ENCODE measurements around the gene IBA57.

Gene IBA57

DNA sequence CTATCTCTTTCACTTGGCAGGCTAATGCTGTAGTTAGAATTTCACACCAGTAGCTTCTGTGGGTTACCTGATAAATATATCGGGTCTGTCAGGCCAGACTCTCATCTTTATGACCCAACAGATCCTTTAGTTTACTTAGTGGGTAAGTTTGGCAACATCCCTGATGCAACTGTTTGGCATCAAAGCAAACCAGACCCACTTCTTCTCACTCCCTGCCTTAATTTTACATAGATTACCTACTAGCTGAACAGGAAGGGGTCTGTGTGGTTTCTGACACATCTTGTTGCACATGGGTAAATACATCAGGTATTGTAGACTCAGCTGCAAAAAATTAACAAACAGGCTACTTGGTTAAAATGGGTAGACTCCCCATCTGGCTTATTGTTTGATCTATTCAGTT lies 28.7 kb upstream of the IBA57 start:
- peaks cover 39% of the 10 kb centered on the region for H3K4me1 ChIP-seq
- H3K4me2 ChIP-seq = peak overlapping the region; percentile 91
- no peak for TF ChIP-seq Cebpa-rat (IDR thresholded peaks at IDR 0.05)
- no peak overlapping the region for H3K27ac ChIP-seq
- no peaks in the 10 kb centered on the region for H3K27me3 ChIP-seq
- no peak overlapping the region for H3K9ac ChIP-seq
- no peaks in the 10 kb centered on the region for H3K9me3 ChIP-seq
- H3K36me3 ChIP-seq = no peaks in the 10 kb centered on the region
- H3K4me3 ChIP-seq = no peak overlapping the region
- peaks cover 18% of the 10 kb centered on the region for H4K20me1 ChIP-seq

DNA sequence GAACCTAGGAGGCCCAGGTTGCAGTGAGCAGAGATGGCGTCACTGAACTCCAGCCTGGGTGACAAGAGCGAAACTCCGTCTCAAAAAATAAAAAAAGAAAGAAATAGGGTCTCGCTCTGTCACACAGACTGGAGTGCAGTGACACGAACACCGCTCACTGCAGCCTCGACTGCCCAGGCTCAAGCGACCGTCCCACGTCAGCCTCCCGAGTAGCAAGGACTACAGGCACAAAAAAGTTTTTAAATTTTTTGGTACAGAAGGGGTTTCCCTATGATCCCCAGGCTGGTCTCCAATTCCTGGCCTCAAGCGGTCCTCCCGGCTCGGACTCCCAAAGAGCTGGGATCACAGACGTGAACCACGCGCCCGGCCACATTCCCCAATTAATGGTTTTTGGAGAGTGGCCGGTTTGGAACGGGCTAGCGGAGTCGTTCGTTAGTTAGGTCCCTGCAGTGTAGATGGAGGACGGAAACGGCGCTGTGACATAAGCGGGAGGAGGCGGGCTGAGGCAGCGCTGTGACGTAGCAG lies 26.1 kb upstream of the IBA57 start:
- Histone ChIP-seq H4K20me1 (peaks cover 43% of the 10 kb centered on the region), H3K27me3 (no peaks in the 10 kb centered on the region), H3K9ac (peak overlapping the region; percentile 66), H3K27ac (peak overlapping the region; percentile 90), H3K4me2 (peak overlapping the region; percentile 91), H3K36me3 (no peaks in the 10 kb centered on the region), H3K4me3 (peak overlapping the region; percentile 94), H3K9me3 (no peaks in the 10 kb centered on the region), H3K4me1 (peaks cover 65% of the 10 kb centered on the region)
- no peak for TF ChIP-seq Cebpa-rat (IDR thresholded peaks at IDR 0.05)

DNA sequence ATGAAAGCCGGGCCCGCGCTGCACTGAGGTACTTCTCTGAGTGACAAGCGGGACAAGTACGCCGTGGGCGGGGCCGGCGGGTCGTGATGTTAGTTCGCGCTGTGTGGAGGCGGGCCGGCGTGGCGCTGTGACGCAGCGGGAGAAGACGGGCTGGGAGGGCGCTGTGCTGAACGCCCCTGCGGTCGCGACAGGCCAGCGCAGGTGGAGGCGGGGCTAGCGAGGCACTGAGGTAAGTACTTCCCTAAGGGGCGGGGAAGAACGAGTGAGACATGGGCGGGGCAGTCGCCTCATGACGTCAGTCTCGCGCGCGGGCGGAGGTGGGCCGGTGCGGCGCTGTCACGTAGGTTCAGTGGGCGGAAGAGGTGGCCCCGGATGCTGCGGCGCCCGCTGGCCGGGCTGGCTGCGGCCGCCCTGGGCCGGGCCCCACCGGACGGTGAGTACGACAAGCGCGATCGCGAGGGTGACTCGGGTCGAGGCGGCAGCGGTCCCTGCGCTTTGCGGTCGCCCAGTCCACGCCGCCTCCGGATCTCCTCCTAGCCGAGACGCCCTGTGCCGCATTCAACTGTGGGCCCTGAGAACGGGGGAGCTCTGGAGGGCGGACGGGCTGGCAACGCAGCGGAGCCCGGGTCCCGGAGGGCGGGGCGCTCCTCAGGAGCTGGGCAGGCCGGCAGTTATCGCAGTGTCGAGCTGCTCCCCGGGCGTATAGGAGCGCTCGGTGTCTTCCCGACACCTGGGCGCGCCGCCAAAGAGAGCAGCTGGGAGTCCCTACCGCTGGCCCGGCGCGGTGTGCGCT lies 25.5 kb upstream of the IBA57 start, which contains the start of gene GUK1:
Gene GUK1 (plus strand): TSS at position 349 of the 793 bp plus-strand sequence. CDS start 24 bp downstream, at position 373.
- Histone ChIP-seq H4K20me1 (peaks cover 50% of the 10 kb centered on the region), H3K4me3 (peak within 1 kb of the TSS; percentile 94), H3K4me1 (peaks cover 71% of the 10 kb centered on the region), H3K9me3 (no peaks in the 10 kb centered on the region), H3K4me2 (peak within 1 kb of the TSS; percentile 91), H3K36me3 (peaks cover 3% of the 10 kb centered on the region), H3K27me3 (no peaks in the 10 kb centered on the region), H3K9ac (peak within 1 kb of the TSS; percentile 90), H3K27ac (peak within 1 kb of the TSS; percentile 90)
- TF ChIP-seq Cebpa-rat (IDR thresholded peaks at IDR 0.05) = no peak

DNA sequence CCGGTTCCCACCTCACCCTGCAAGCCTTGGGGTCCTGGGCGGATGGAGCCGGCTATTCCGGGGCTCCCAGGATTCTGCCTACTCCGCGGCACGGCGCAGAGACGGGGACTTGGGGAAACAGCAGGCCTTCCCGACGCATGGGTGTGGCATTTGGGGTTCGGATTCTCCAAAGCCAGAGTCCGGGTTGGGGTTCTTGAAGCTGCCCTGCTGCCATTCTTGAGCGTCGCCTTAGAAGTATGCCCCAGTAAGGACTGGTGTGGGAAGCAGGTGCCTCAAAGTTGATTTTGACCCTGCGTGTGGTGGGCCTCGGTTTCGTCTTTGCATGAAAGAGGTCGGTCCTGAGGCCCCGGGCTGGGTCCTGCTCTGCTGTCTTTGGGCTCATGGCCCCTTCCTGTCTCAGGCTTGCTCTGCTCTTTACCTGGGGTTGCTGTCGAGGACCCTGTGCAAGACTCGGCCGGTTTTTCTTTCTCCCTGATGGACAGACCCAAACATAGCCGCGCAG lies 24.8 kb upstream of the IBA57 start:
- Histone ChIP-seq H3K36me3 (peaks cover 10% of the 10 kb centered on the region), H3K4me1 (peaks cover 78% of the 10 kb centered on the region), H3K9me3 (no peaks in the 10 kb centered on the region), H3K27ac (peak overlapping the region; percentile 90), H3K4me2 (peak overlapping the region; percentile 91), H3K27me3 (no peaks in the 10 kb centered on the region), H3K9ac (peak overlapping the region; percentile 90), H4K20me1 (peaks cover 56% of the 10 kb centered on the region), H3K4me3 (peak overlapping the region; percentile 94)
- TF ChIP-seq Cebpa-rat (IDR thresholded peaks at IDR 0.05) = no peak

DNA sequence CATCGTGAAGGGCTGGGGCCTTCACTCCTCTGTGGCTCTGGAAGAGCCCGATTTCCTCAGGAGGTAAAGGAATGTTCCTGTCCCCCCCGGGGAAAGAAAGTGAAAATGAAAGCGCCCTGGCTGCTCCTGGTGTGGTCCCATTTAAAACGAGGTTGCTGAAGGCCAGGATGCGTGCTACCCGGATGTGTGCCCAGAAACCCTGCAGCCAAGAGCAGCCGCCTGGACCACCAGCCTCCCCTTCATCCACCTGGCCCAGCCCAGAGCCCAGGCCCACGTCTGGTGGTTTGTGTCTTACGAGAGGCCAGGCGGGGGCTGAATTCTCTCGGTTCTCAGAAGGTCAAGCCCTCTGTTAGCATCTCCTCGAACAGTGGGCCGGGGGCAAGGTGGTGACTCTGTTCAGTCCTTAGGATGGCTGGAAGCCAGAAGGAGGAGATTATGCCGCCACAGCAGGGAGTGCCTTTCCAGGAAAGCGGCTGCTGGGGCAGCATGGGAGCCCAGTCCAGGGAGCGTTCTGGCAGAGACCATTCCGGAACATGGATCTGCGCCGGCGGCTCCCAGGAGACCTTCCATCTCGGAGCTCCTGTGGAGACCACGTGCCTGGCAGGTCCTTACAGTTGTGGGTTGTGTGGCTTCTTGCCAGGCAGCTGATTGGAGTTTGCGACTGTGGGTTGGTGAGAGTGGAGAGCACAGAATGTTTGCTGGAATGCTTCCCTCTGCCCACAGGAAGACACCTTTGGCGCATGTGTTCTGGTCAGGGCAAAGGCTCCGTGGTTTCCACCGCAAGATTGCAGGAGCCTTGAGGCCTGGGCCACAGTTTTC lies 24.2 kb upstream of the IBA57 start:
- TF ChIP-seq Cebpa-rat (IDR thresholded peaks at IDR 0.05) = no peak
- Histone ChIP-seq H3K27ac (peak overlapping the region; percentile 90), H3K9ac (peak overlapping the region; percentile 90), H3K4me2 (peak overlapping the region; percentile 91), H3K27me3 (no peaks in the 10 kb centered on the region), H3K9me3 (no peaks in the 10 kb centered on the region), H4K20me1 (peaks cover 63% of the 10 kb centered on the region), H3K36me3 (peaks cover 16% of the 10 kb centered on the region), H3K4me1 (peaks cover 82% of the 10 kb centered on the region), H3K4me3 (peak overlapping the region; percentile 94)

DNA sequence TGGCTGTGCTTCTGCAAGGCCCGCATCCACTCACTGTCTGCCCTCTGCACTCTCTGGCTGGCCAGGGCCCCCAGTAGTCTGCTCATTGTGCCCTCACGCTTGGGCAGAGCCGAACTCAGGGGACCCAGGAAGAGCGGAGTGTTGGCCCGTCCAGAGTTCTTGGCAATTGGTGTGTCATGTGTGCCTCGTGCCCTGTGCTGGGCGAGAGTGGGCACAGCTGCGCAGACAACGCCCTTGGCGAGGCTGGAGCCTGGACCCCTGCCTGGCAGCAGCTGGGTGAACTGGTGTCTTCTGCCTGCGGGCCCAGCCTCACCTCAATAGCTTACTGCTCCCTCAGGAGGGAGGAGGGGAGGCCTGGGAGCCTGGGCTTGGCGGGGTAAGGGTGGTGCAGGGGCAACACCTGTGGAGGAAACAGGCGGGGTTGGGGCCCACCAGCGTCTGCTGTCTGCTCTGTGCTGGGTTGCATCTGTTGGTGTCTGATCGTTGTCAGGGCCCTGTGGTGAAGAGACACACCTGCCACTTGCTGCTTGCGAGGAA lies 23.4 kb upstream of the IBA57 start:
- H3K9ac ChIP-seq = peak overlapping the region; percentile 90
- peak overlapping the region; percentile 90 for H3K27ac ChIP-seq
- peaks cover 71% of the 10 kb centered on the region for H4K20me1 ChIP-seq
- peaks cover 24% of the 10 kb centered on the region for H3K36me3 ChIP-seq
- H3K4me3 ChIP-seq = peak overlapping the region; percentile 94
- H3K4me2 ChIP-seq = peak overlapping the region; percentile 91
- no peaks in the 10 kb centered on the region for H3K9me3 ChIP-seq
- no peaks in the 10 kb centered on the region for H3K27me3 ChIP-seq
- TF ChIP-seq Cebpa-rat (IDR thresholded peaks at IDR 0.05) = no peak
- H3K4me1 ChIP-seq = peaks cover 83% of the 10 kb centered on the region

DNA sequence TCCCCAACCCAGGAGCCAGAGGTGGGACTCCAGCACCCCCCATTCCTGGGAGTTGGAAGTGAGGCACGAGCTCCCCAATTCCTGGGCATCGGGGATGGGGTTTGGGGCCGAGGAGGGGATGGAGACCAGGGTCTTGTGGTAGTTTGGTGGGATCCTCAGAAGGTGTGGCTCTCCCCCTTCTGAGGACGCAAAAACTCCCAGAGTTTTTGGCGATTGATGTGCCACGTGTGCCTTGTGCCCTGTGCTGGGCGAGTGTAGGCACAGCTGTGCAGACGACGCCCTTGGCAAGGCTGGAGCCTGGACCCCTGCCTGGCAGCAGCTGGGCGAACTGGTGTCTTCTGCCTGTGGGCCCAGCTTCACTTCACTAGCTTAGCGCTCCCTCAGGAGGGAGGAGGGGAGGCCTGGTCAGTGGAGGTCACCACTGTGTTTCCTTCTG lies 22.9 kb upstream of the IBA57 start:
- peak overlapping the region; percentile 91 for H3K4me2 ChIP-seq
- peaks cover 29% of the 10 kb centered on the region for H3K36me3 ChIP-seq
- TF ChIP-seq Cebpa-rat (IDR thresholded peaks at IDR 0.05) = no peak
- peak overlapping the region; percentile 94 for H3K4me3 ChIP-seq
- H3K4me1 ChIP-seq = peaks cover 83% of the 10 kb centered on the region
- peak overlapping the region; percentile 90 for H3K27ac ChIP-seq
- peak overlapping the region; percentile 90 for H3K9ac ChIP-seq
- no peaks in the 10 kb centered on the region for H3K27me3 ChIP-seq
- H3K9me3 ChIP-seq = no peaks in the 10 kb centered on the region
- H4K20me1 ChIP-seq = peaks cover 76% of the 10 kb centered on the region

DNA sequence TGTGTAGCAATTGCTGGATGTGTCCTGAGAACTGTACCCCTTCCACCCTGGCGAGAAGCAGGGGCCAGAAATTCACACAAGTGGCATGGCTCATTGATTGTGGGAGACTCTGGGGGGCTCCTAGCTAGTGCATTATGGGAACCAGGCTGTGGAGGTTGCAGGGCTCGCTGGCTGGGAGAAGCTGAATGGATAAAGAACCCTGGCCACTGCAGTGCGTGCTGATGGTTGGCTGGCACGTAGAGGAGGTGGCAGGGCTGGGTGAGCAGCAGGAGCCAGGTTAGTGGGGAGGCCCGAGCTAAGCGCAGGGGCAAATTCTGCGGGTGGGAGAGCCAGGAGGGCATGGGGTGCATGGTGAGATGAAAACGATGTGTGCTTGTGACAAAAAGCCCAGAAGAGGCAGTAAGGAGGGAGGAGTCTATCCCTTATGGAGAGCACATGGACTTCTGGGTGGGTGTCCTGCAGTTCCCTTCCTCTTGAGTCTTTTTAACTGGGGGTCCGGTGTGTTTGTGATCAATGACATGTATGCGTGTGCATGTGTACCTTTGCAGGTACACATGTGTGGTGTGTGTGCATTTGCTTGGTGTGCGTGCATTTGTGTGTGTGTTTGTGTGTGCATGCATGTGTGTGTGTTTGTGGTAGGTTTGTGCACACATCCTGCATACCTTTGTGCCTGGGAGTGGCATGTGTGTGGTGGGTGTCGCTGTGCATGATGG lies 22.0 kb upstream of the IBA57 start:
- H3K4me3 ChIP-seq = no peak overlapping the region; the same call in 1 of the 2 replicates
- no peak for TF ChIP-seq Cebpa-rat (IDR thresholded peaks at IDR 0.05)
- H3K27ac ChIP-seq = peak overlapping the region; percentile 90
- H3K9me3 ChIP-seq = no peaks in the 10 kb centered on the region
- peaks cover 83% of the 10 kb centered on the region for H3K4me1 ChIP-seq
- peak overlapping the region; percentile 69 for H3K9ac ChIP-seq
- H3K4me2 ChIP-seq = peak overlapping the region; percentile 91
- peaks cover 85% of the 10 kb centered on the region for H4K20me1 ChIP-seq
- H3K27me3 ChIP-seq = no peaks in the 10 kb centered on the region
- peaks cover 38% of the 10 kb centered on the region for H3K36me3 ChIP-seq
